ENCODE measurements around the gene NPPA.

DNA sequence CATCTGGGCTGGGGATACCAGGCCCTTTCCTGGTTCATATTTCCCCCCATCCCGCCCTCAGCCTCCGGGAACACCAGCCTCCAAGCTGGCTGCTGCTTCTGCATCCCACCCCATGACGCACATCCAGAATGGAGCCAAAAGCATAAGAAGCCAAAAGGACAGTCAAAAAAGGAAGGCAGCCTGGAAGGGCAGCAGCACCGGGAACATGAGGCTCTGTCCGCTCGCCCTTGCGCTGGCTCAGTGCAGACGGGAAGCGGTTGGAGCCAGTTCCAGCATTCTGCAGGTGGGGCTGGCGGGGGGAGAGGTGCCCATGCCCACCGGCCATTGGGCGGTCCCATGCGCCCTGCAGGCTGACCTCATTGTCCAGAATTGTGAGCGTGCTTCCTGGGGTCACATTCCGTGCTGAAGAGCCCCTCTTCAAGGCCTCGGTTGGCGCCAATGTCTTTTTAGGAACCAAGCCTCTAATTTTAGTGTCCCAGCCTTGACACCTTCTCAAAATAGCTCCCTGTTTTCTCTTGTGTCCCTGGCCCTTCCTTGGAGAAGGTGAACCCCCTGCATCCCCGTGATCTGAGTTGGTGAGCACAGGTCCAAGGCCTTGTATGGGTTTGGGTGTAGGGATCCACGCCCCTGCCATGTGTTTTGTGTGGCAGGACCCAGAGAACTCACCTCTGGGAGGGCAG lies 39.5 kb upstream of the NPPA start:
- TF ChIP-seq, protein P1, sequence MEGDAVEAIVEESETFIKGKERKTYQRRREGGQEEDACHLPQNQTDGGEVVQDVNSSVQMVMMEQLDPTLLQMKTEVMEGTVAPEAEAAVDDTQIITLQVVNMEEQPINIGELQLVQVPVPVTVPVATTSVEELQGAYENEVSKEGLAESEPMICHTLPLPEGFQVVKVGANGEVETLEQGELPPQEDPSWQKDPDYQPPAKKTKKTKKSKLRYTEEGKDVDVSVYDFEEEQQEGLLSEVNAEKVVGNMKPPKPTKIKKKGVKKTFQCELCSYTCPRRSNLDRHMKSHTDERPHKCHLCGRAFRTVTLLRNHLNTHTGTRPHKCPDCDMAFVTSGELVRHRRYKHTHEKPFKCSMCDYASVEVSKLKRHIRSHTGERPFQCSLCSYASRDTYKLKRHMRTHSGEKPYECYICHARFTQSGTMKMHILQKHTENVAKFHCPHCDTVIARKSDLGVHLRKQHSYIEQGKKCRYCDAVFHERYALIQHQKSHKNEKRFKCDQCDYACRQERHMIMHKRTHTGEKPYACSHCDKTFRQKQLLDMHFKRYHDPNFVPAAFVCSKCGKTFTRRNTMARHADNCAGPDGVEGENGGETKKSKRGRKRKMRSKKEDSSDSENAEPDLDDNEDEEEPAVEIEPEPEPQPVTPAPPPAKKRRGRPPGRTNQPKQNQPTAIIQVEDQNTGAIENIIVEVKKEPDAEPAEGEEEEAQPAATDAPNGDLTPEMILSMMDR (IDR thresholded peaks at IDR 0.05 in 4 of 5, conservative IDR thresholded peaks at IDR 0.05 in 1 of 5): no peak
- TF ChIP-seq POLR2A (IDR thresholded peaks at IDR 0.05): no peak

All from gastrocnemius medialis (tissue), 4 donors.